ENCODE data around the gene NXPE3. TPM values are rescaled to one million over a fixed set of nuclear protein-coding genes. Genes with fewer than 3 reads are reported as not detected.

The NXPE3 gene
- total RNA-seq, 6 experiments from 2014 or later, result 0.75 to 2.9 (median 1.7) TPM

DNA sequence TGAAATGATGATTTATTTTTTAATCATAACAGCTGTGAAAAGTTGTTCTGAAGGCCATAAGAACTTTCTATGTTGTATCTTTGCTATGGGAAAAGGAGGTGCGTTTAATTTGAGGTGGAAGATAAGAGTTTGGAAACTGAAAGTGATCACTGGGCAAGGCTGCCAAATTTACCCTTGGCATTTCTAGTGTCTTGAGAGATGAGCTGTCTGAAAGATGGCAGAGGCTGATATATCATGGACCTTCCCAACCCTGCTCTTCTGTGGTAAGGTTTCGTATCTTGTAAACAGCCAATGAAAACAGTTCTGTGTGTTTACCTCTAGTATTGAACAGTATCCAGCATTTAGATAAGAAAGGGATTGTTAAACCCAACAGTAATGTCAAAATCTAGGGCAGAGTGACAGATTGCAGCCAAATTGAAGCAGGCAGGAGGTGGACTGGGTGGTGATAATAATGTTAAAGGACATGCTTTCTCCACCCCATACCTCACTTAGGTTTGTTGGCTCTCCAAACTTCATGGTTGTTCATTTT lies 54.5 kb downstream of the NXPE3 start:
- Histone ChIP-seq H3K36me3 (no peaks in the 10 kb centered on the region), H3K4me1 (peaks cover 0 to 23% (median 6%) of the 10 kb centered on the region in 4 donors), H3K27ac (peak overlapping the region in 2 of 3 donors; percentile 33 to 57), H3K27me3 (no peaks in the 10 kb centered on the region), H3K4me3 (no peak overlapping the region), H3K9me3 (no peaks in the 10 kb centered on the region)
- 6% methylated on average over 2 of the region's 2 CpGs for whole genome bisulfite sequencing (ENCODE audit: insufficient coverage, low coverage, low lambda C conversion rate, missing lambda C conversion rate)
- ATAC-seq (peak; percentile 53 to 86 (median 76)), DNase-seq (no peak)
- TF ChIP-seq, protein P1, sequence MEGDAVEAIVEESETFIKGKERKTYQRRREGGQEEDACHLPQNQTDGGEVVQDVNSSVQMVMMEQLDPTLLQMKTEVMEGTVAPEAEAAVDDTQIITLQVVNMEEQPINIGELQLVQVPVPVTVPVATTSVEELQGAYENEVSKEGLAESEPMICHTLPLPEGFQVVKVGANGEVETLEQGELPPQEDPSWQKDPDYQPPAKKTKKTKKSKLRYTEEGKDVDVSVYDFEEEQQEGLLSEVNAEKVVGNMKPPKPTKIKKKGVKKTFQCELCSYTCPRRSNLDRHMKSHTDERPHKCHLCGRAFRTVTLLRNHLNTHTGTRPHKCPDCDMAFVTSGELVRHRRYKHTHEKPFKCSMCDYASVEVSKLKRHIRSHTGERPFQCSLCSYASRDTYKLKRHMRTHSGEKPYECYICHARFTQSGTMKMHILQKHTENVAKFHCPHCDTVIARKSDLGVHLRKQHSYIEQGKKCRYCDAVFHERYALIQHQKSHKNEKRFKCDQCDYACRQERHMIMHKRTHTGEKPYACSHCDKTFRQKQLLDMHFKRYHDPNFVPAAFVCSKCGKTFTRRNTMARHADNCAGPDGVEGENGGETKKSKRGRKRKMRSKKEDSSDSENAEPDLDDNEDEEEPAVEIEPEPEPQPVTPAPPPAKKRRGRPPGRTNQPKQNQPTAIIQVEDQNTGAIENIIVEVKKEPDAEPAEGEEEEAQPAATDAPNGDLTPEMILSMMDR (IDR thresholded peaks at IDR 0.05), result no peak
- TF ChIP-seq POLR2A (IDR thresholded peaks at IDR 0.05), result no peak
- intact Hi-C loops (cut with DNase I), result no loop called here

DNA sequence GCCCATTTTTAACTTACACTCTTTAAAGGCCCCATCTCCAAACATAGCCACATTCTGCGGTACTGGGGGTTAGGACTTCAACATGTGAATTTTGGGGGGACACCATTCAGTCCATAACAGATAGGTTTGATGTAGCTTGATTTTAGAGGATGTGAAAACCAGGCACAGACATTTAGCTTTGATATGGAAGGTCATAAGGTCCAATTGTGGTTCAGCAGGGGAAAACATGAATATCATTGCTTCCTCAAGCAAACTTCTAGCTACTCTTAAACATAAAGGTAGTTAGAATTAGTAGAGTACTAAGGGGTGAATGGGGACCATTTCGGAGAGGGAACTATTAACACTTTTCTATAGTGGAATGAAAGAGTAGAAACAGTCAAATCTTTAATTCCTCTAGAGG lies 56.7 kb downstream of the NXPE3 start:
- no peak for ATAC-seq
- 93% methylated on average over 2 of the region's 2 CpGs for WGBS (ENCODE audit: insufficient coverage, low coverage, low lambda C conversion rate, missing lambda C conversion rate)
- DNase-seq, result no peak
- H3K36me3 ChIP-seq, result no peaks in the 10 kb centered on the region
- H3K9me3 ChIP-seq, result no peaks in the 10 kb centered on the region
- no peak overlapping the region for H3K4me3 ChIP-seq
- no peak overlapping the region for H3K27ac ChIP-seq
- peaks cover 0 to 18% (median 4%) of the 10 kb centered on the region in 4 donors for H3K4me1 ChIP-seq
- no peaks in the 10 kb centered on the region for H3K27me3 ChIP-seq
- intact Hi-C loops (cut with DNase I), result no loop called here
- no peak for TF ChIP-seq POLR2A (IDR thresholded peaks at IDR 0.05)

DNA sequence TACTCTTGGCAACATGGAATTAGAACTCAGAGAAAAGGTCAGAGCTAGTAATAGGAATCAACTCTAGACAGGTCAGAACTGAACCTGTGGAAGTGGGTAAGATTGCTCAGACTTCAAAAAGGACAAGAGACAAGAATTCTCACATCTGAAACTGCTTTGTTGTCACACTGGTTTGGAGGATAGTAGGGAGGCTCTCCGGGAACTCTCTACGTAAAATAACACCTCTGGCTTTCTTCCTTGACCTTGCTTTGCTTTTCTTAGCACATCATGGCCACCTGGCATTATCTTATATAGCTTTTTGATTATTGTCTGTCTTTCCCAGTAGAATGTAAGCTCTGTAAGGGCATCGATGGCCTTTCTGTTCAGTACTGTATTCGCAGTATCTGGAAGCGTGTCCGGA lies 57.1 kb downstream of the NXPE3 start:
- Histone ChIP-seq H3K4me3 (no peak overlapping the region), H3K9me3 (no peaks in the 10 kb centered on the region), H3K4me1 (peaks cover 0 to 18% (median 4%) of the 10 kb centered on the region in 4 donors), H3K27ac (no peak overlapping the region), H3K27me3 (no peaks in the 10 kb centered on the region), H3K36me3 (no peaks in the 10 kb centered on the region)
- ATAC-seq (no peak), DNase-seq (no peak)
- no peak for TF ChIP-seq POLR2A (IDR thresholded peaks at IDR 0.05)
- TF ChIP-seq, protein P1 (IDR thresholded peaks at IDR 0.05), result no peak
- intact Hi-C loops (cut with DNase I), result no loop called here
- WGBS (ENCODE audit: insufficient coverage, low coverage, low lambda C conversion rate, missing lambda C conversion rate), result 98% methylated on average over 6 of the region's 6 CpGs

DNA sequence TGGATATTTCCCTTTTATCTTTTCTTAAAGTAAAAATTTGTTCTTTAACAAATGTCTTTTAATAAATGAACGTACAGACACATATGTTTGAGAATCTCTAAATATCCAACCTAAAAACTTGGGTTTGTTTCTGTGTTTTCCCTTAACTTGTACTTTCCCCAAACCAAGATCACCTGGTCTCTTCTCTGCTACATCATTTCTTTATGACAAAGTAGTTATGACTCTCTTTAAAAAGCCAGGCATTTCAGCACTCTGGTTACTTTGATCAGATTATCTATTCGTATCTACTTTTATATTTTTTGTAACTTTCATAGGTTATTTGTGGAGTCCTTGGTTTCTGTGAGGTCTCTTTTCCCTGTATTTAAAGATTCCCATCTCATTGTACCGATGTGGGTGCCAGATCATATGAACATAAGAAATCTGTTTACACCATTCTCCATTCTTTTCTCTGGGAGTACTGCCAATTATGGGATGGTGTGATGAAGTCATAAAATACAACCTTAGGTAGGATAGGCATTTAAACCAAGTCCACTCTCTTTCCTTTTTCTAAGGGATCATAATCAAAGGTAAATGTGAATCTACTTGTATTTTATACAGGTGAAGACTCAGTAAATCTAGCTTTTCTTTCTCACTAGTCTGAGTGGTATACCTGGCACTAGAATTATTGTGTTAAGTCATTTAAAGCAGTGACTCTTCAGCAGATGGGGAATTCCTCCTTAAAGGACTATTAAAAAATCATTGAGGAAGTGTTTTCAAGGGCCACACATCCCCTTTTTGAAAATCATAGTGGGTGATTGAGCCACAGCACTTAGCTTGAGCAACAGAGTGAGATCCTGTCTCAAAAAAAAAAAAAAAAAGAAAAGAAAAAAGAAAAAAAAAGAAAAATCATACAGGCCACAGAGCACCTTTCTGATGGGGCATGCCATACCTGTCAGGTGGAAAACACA lies 57.9 kb downstream of the NXPE3 start:
- 56% methylated on average over 3 of the region's 3 CpGs for WGBS (ENCODE audit: insufficient coverage, low coverage, low lambda C conversion rate, missing lambda C conversion rate)
- Histone ChIP-seq H3K4me3 (no peak overlapping the region), H3K9me3 (no peaks in the 10 kb centered on the region), H3K27ac (peak overlapping the region in 1 of 3 donors; percentile 19), H3K36me3 (no peaks in the 10 kb centered on the region), H3K4me1 (peaks cover 0 to 18% (median 4%) of the 10 kb centered on the region in 4 donors), H3K27me3 (no peaks in the 10 kb centered on the region)
- DNase-seq (no peak), ATAC-seq (peak in 3 of 4 donors; percentile 21 to 77 (median 46))
- intact Hi-C loops (cut with DNase I), result no loop called here
- TF ChIP-seq, protein P1 (IDR thresholded peaks at IDR 0.05), result no peak
- no peak for TF ChIP-seq POLR2A (IDR thresholded peaks at IDR 0.05)

DNA sequence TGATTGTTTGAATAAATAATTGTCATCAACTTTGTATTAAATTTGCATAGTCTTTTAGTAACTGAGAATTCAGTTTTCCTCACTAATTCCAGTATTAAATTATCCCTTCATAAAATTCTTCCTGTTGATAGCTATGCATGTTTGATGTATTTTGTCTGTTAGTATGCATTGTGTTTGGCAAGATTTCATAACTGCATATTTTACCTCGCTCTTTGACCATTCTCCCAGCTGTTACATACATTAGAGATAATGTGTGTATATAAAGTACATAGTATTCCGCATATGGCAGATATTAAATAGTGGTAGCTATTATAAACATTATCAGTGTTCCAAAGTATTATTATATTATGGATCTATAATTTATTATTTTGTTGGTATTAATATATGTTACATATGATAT lies 59.7 kb downstream of the NXPE3 start:
- intact Hi-C loops (cut with DNase I), result no loop called here
- WGBS (ENCODE audit: insufficient coverage, low coverage, low lambda C conversion rate, missing lambda C conversion rate), result 98% methylated on average over 2 of the region's 2 CpGs
- Histone ChIP-seq H3K4me3 (no peak overlapping the region), H3K4me1 (peaks cover 0 to 14% (median 3%) of the 10 kb centered on the region in 4 donors), H3K36me3 (no peaks in the 10 kb centered on the region), H3K9me3 (no peaks in the 10 kb centered on the region), H3K27ac (no peak overlapping the region), H3K27me3 (no peaks in the 10 kb centered on the region)
- TF ChIP-seq, protein P1 (IDR thresholded peaks at IDR 0.05), result no peak
- TF ChIP-seq POLR2A (IDR thresholded peaks at IDR 0.05), result no peak
- DNase-seq (no peak), ATAC-seq (no peak)
